ENCODE measurements around the gene MYH7.

DNA sequence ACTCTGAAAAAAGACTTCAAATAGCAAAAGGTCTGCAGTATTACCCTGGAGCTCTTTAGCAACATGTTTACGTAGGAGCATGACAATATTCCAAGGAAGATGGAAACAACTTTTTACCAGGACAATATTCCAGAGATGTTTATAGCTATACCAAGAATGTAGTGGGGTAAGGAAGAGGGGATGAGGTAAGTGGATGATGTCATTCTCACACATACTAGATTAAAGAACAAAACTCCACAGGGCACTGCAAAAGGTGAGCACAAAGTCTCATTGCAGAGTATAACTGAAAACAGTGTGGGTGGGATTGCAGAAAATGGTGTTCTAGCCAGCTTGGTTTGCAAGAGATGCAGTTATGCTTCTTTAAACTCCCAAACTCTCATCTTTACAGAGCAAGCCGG, 50.2 kb downstream of the MYH7 start:
- TF ChIP-seq, protein P1, sequence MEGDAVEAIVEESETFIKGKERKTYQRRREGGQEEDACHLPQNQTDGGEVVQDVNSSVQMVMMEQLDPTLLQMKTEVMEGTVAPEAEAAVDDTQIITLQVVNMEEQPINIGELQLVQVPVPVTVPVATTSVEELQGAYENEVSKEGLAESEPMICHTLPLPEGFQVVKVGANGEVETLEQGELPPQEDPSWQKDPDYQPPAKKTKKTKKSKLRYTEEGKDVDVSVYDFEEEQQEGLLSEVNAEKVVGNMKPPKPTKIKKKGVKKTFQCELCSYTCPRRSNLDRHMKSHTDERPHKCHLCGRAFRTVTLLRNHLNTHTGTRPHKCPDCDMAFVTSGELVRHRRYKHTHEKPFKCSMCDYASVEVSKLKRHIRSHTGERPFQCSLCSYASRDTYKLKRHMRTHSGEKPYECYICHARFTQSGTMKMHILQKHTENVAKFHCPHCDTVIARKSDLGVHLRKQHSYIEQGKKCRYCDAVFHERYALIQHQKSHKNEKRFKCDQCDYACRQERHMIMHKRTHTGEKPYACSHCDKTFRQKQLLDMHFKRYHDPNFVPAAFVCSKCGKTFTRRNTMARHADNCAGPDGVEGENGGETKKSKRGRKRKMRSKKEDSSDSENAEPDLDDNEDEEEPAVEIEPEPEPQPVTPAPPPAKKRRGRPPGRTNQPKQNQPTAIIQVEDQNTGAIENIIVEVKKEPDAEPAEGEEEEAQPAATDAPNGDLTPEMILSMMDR (IDR thresholded peaks at IDR 0.05), result no peak
- TF ChIP-seq POLR2A (IDR thresholded peaks at IDR 0.05), result no peak
